Neural crest cell (in vitro differentiated cells): ENCODE measurements around the gene NDRG3. TPM values are rescaled to one million over a fixed set of nuclear protein-coding genes. Genes with fewer than 3 reads are reported as not detected.

Experiments
- DNase-seq: peaks from one replicate; pipeline ENCODE4 v3.0.0; 2021; ENCODE audit warnings: low read depth, mixed read lengths, low spot score
- H3K27ac Mint-ChIP-seq: one replicate; pipeline ENCODE4 v1.8.0; 2021; ENCODE audit warnings: mild to moderate bottlenecking, mixed read lengths; ENCODE audit not compliant: unreplicated experiment
- H3K27me3 Mint-ChIP-seq: 2 replicates; pipeline ENCODE4 v1.8.0; 2021; ENCODE audit warnings: low read depth, mild to moderate bottlenecking, mixed read lengths
- H3K36me3 Mint-ChIP-seq: 2 replicates; pipeline ENCODE4 v1.8.0; 2021; ENCODE audit warnings: low read depth, mild to moderate bottlenecking, mixed read lengths
- H3K4me1 Mint-ChIP-seq: 2 replicates; pipeline ENCODE4 v1.8.0; 2021; ENCODE audit warnings: mixed read lengths
- H3K4me3 Mint-ChIP-seq: one replicate; pipeline ENCODE4 v1.8.0; 2021; ENCODE audit warnings: mild to moderate bottlenecking, mixed read lengths
- H3K9me3 Mint-ChIP-seq: 2 replicates; pipeline ENCODE4 v1.8.0; 2021; ENCODE audit warnings: mixed read lengths
- total RNA-seq: library from RNA; stranded (reverse); gene quantifications from 2 replicates; pipeline ENCODE4 v1.2.1, GENCODE V29; 2021
- TF ChIP-seq, protein P1 (sequence below): fragments of 200-600 bp; sonication (generic); conservative IDR thresholded peaks from 2 replicates; pipeline ENCODE4 v1.5.0; 2021; ENCODE audit warnings: antibody characterized with exemption, mild to moderate bottlenecking

NDRG3 gene
- total RNA-seq, 1 donor from 2014 or later = 34.9 TPM

DNA sequence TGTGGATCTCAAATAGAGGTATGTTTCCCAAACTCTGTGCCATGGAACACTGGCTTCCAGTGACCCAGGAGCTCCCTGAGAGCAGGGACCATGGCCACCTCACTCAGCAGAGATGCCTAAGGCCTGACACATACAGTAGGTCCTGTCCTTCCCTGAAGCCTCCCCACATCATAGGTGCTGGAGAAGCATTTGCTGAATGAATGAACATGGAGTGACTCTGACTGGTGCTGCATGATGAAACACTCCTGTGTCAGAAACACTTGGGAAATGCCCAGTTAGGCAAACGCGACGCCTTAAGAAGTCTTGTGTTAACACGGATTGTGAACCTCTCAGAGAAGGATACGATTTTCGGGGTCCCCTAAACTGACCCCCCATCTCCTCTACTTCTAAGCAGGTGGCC, 114.2 kb downstream of the NDRG3 start:
- no peaks in the 10 kb centered on the region for H3K27me3 Mint-ChIP-seq
- DNase-seq = no peak
- H3K4me3 Mint-ChIP-seq = no peak overlapping the region
- H3K36me3 Mint-ChIP-seq = no peaks in the 10 kb centered on the region
- H3K27ac Mint-ChIP-seq = no peak overlapping the region
- peaks cover 10% of the 10 kb centered on the region for H3K4me1 Mint-ChIP-seq
- no peaks in the 10 kb centered on the region for H3K9me3 Mint-ChIP-seq
- TF ChIP-seq, protein P1, sequence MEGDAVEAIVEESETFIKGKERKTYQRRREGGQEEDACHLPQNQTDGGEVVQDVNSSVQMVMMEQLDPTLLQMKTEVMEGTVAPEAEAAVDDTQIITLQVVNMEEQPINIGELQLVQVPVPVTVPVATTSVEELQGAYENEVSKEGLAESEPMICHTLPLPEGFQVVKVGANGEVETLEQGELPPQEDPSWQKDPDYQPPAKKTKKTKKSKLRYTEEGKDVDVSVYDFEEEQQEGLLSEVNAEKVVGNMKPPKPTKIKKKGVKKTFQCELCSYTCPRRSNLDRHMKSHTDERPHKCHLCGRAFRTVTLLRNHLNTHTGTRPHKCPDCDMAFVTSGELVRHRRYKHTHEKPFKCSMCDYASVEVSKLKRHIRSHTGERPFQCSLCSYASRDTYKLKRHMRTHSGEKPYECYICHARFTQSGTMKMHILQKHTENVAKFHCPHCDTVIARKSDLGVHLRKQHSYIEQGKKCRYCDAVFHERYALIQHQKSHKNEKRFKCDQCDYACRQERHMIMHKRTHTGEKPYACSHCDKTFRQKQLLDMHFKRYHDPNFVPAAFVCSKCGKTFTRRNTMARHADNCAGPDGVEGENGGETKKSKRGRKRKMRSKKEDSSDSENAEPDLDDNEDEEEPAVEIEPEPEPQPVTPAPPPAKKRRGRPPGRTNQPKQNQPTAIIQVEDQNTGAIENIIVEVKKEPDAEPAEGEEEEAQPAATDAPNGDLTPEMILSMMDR = no peak

GRCh38 chr20:36629719-36630681, 115.9 kb downstream of the NDRG3 start:
- H3K4me1 Mint-ChIP-seq = peaks cover 10% of the 10 kb centered on the region
- peak overlapping the region; percentile 93 for H3K27ac Mint-ChIP-seq
- H3K9me3 Mint-ChIP-seq = no peaks in the 10 kb centered on the region
- no peaks in the 10 kb centered on the region for H3K27me3 Mint-ChIP-seq
- H3K36me3 Mint-ChIP-seq = no peaks in the 10 kb centered on the region
- TF ChIP-seq, protein P1 = no peak
- H3K4me3 Mint-ChIP-seq = no peak overlapping the region
- no peak for DNase-seq

DNA sequence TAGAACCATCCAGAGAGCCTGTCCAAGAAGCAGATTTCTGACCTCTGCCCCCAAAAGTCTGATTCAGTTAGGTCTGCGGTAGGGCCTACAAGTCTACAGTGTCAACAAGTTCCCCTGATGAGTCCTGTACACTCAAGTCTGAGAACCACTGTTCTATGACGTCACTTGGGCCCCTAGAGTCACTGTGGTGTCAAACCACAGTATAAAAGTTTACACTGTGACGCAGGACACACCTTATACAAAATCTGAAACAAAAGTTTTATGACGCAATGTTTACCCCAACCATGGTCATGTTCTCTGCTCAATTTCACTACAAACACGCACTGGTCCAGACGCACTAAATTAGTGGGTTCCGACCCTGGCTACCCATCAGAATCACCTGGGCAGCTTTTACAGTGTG, 117.8 kb downstream of the NDRG3 start:
- Mint-ChIP-seq H3K27ac (peak overlapping the region; percentile 35), H3K4me1 (peaks cover 16% of the 10 kb centered on the region), H3K4me3 (no peak overlapping the region), H3K36me3 (no peaks in the 10 kb centered on the region), H3K27me3 (no peaks in the 10 kb centered on the region), H3K9me3 (no peaks in the 10 kb centered on the region)
- TF ChIP-seq, protein P1 = no peak
- no peak for DNase-seq

DNA sequence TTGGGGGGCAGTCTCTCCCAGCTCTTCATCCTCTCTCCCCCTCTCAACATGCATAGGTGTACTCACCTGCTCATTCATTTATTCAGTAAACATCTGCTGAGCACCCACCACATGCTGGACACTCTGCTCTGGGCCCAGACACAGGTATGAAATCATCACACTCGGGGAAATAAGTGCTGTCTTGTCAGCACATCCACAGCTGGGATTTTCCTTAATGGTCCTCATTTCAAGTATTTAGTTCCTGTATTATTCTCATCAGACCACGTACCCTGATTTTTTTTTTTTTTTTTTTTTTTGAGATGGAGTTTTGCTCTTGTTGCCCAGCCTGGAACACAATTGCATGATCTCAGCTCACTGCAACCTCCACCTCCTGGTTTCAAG, 121.0 kb downstream of the NDRG3 start:
- Mint-ChIP-seq H3K27me3 (no peaks in the 10 kb centered on the region), H3K27ac (no peak overlapping the region), H3K9me3 (no peaks in the 10 kb centered on the region), H3K4me3 (no peak overlapping the region), H3K4me1 (peaks cover 14% of the 10 kb centered on the region), H3K36me3 (no peaks in the 10 kb centered on the region)
- TF ChIP-seq, protein P1 = no peak
- no peak for DNase-seq

DNA sequence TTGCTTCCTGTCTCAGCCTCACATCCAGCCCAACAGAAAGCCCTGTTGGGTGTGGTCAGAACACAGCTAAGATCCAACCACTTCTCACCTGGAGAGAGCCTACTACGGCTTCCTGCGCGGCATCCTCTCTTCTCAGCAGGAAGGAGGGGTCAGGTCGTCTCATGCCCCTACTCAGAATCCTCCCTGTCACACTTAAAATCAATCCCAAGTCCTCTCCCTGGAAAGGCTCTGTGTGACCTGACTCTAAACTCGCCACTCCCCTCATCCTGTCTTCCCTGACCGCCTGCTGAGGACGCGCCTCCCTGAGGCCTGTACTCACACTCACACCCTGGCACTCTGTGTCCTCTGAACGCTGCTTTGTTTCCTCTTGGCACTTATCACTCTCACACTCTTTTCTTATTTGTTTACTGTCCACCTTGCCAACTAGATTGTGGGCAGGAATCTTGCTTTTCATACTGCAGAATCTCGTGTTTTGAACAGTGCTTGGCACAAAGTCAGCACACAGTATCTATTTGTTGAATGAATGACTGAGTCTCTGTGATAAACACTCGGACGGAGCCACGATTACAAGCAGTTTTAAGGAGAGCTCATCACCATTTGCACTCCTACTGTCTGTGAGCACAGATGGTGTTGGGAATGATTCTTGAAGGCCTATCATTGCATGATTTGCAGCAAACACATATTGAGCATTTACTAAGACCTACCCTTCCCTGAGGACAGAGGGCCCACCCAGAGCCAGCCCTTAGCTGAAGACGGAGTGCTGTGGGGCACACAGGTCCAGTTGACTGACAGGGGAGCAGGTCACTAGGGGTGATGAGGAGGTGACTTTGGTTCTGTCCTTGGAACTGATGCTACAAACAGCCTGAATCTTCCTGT, 121.6 kb downstream of the NDRG3 start:
- Mint-ChIP-seq H3K4me1 (peaks cover 9% of the 10 kb centered on the region), H3K27ac (no peak overlapping the region), H3K4me3 (no peak overlapping the region), H3K27me3 (no peaks in the 10 kb centered on the region), H3K36me3 (no peaks in the 10 kb centered on the region), H3K9me3 (no peaks in the 10 kb centered on the region)
- TF ChIP-seq, protein P1 = no peak
- DNase-seq = no peak
